ENCODE results near the gene SARDH. TPM values are rescaled to one million over a fixed set of nuclear protein-coding genes. Genes with fewer than 3 reads are reported as not detected.

The SARDH gene
- total RNA-seq, 1 experiment from 2014 or later, result 9.9 TPM

GRCh38 chr9:133777871-133778270 is 39.7 kb upstream of the SARDH start:
- no peak for DNase-seq
- BruUV-seq (replicated peaks), result no TSS peak
- Histone ChIP-seq H3K36me3 (ENCODE audit: low read depth) (peaks cover 11% of the 10 kb centered on the region; the same call in 1 of the 2 replicates), H3K27me3 (ENCODE audit: insufficient read depth, low read depth) (no peaks in the 10 kb centered on the region), H3K79me2 (ENCODE audit: low read depth) (no peaks in the 10 kb centered on the region), H3K27ac (no peak overlapping the region), H3K4me2 (no peak overlapping the region), H3F3A (ENCODE audit: insufficient read depth, low read depth) (peaks cover 6% of the 10 kb centered on the region; the same call in 1 of the 2 replicates), H2AFZ (no peak overlapping the region), H3K9me2 (ENCODE audit: insufficient read depth) (no peaks in the 10 kb centered on the region), H4K20me1 (ENCODE audit: insufficient read depth) (no peaks in the 10 kb centered on the region; the same call in 1 of the 2 replicates), H3K9me3 (ENCODE audit: insufficient read depth, low read depth) (no peaks in the 10 kb centered on the region; the same call in 1 of the 2 replicates), H3K4me3 (no peak overlapping the region), H3K4me1 (replicated peaks; ENCODE audit: insufficient read depth) (peaks cover 7% of the 10 kb centered on the region; the same call in 1 of the 2 replicates)
- intact Hi-C loops (cut with micrococcal nuclease; ENCODE audit: unreplicated experiment), result no loop called here
- TF ChIP-seq CTCF (conservative IDR thresholded peaks at IDR 0.05) (no peak), EZH2 (IDR thresholded peaks at IDR 0.05; ENCODE audit: low read depth) (no peak)
- POLR2A ChIA-PET (ENCODE audit: unreplicated experiment), result no interaction called here
- CTCF ChIA-PET, result no interaction called here

- POLR2A ChIA-PET (ENCODE audit: unreplicated experiment), result no interaction called here
Observed at GRCh38 chr9:133777068-133777791, 39.1 kb upstream of the SARDH start.

More at GRCh38 chr9:133777068-133777791, 39.1 kb upstream of the SARDH start:
- CTCF ChIA-PET, result no interaction called here
- Histone ChIP-seq H3F3A (ENCODE audit: insufficient read depth, low read depth) (no peaks in the 10 kb centered on the region), H2AFZ (no peak overlapping the region), H3K9me2 (ENCODE audit: insufficient read depth) (no peaks in the 10 kb centered on the region), H4K20me1 (ENCODE audit: insufficient read depth) (no peaks in the 10 kb centered on the region), H3K36me3 (ENCODE audit: low read depth) (peaks cover 11% of the 10 kb centered on the region; the same call in 1 of the 2 replicates), H3K4me2 (no peak overlapping the region), H3K9me3 (ENCODE audit: insufficient read depth, low read depth) (no peaks in the 10 kb centered on the region; the same call in 1 of the 2 replicates), H3K27ac (no peak overlapping the region), H3K79me2 (ENCODE audit: low read depth) (no peaks in the 10 kb centered on the region), H3K4me3 (no peak overlapping the region), H3K4me1 (replicated peaks; ENCODE audit: insufficient read depth) (peaks cover under 1% of the 10 kb centered on the region; the same call in 1 of the 2 replicates), H3K27me3 (ENCODE audit: insufficient read depth, low read depth) (no peaks in the 10 kb centered on the region)
- no peak for DNase-seq
- intact Hi-C loops (cut with micrococcal nuclease; ENCODE audit: unreplicated experiment), result no loop called here
- no peak for TF ChIP-seq EZH2 (IDR thresholded peaks at IDR 0.05; ENCODE audit: low read depth)
- TF ChIP-seq CTCF (conservative IDR thresholded peaks at IDR 0.05), result no peak
- BruUV-seq (replicated peaks), result no TSS peak

Measured in PC-9 (cell line).